Body of pancreas (tissue), 4 donors: ENCODE data around the gene KAT6B.

ENCODE experiments used
- POLR2A ChIP-seq, 3 donors: fragments of 450-650 bp; IDR thresholded peaks; one replicate each; pipeline ENCODE4 v1.6.1; 2016; ENCODE audit warnings: antibody characterized with exemption in 3 of 3, mild to moderate bottlenecking in 2 of 3
- TF ChIP-seq, protein P1 (sequence below), 7 experiments: fragments of 450-650 bp in 4 of 7; fragments of 200-600 bp in 3 of 7; sonication (generic) in 3 of 7; IDR thresholded peaks; one replicate each; pipeline ENCODE4 v1.5.1; 2016 to 2019; ENCODE audit warnings: antibody characterized with exemption in 7 of 7

DNA sequence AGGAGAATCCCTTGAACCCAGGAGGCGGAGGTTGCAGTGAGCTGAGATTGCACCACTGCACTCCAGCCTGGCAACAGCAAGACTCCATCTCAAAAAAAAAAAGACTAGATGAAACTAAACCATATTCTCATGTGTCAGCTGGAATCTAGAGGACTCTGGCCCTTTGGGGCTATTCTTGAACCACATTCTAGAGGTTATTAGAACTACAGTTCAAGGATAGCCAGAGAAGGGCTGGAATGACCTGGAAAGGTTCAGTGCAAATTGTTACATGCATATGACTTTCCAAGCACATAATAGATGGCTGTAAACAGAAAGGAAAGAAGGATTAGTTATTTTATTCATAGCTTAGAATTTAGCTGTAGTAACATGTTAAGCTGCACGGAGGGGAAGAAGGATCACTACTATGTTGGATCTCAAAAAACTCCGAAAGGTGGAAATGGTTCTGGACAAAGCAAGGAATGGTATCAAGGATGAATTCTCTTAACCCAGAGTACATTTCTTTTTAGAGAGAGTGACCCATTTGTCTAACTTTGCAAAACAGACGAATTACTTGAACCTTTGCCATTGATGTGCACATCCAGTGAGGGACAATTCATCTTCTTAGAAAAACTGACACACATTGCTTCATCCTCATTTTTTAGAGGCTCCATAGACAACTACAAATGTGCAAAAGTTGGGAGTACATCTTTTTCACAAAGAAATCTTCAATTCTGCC is 161.1 kb downstream of the KAT6B start:
- TF ChIP-seq, protein P1, sequence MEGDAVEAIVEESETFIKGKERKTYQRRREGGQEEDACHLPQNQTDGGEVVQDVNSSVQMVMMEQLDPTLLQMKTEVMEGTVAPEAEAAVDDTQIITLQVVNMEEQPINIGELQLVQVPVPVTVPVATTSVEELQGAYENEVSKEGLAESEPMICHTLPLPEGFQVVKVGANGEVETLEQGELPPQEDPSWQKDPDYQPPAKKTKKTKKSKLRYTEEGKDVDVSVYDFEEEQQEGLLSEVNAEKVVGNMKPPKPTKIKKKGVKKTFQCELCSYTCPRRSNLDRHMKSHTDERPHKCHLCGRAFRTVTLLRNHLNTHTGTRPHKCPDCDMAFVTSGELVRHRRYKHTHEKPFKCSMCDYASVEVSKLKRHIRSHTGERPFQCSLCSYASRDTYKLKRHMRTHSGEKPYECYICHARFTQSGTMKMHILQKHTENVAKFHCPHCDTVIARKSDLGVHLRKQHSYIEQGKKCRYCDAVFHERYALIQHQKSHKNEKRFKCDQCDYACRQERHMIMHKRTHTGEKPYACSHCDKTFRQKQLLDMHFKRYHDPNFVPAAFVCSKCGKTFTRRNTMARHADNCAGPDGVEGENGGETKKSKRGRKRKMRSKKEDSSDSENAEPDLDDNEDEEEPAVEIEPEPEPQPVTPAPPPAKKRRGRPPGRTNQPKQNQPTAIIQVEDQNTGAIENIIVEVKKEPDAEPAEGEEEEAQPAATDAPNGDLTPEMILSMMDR (IDR thresholded peaks at IDR 0.05), result no peak
- TF ChIP-seq POLR2A (IDR thresholded peaks at IDR 0.05), result no peak
